Cortex of kidney (tissue), 1 donor: ENCODE data around the gene C2CD2L.
"Not testable (repeated sequence)": the region's sequence is repeated elsewhere in the genome, so short reads cannot be mapped to it uniquely, and the experiment has no call there.

Experiments
- DNase-seq: peaks from one replicate; lab custom pipeline; 2025; lab: John Stamatoyannopoulos, UW

Gene C2CD2L

GRCh38 chr11:119093942-119094815 lies 13.0 kb upstream of the C2CD2L start:
- DNase-seq = no peak

GRCh38 chr11:119094816-119095065 lies 12.4 kb upstream of the C2CD2L start:
- no peak for DNase-seq

GRCh38 chr11:119095066-119095880 lies 11.9 kb upstream of the C2CD2L start:
- peak; percentile 88 for DNase-seq

- no peak for DNase-seq
These were observed 7.4 kb upstream of the C2CD2L start for GRCh38 chr11:119099711-119100110.

- DNase-seq = no peak
These were observed 6.7 kb upstream of the C2CD2L start for GRCh38 chr11:119100246-119100970.

- DNase-seq = no peak
These were observed 6.0 kb upstream of the C2CD2L start for GRCh38 chr11:119100994-119101758.

- DNase-seq = no peak
These were observed 5.3 kb upstream of the C2CD2L start, which contains the start of gene DPAGT1 for GRCh38 chr11:119101759-119102423. Gene DPAGT1, minus strand, starts transcription at chr11:119101853. Its CDS starts 198 bp downstream, at chr11:119101655.

- not testable (repeated sequence) for DNase-seq
These were observed 3.9 kb upstream of the C2CD2L start for GRCh38 chr11:119103161-119103664.

- no peak for DNase-seq
These were observed 3.4 kb upstream of the C2CD2L start for GRCh38 chr11:119103793-119104192.

GRCh38 chr11:119107538-119108145 lies 498 bp downstream of the C2CD2L start:
- DNase-seq = no peak

- DNase-seq = no peak
These were observed 1.2 kb downstream of the C2CD2L start for GRCh38 chr11:119108146-119108856.

- no peak for DNase-seq
These were observed 1.7 kb downstream of the C2CD2L start for GRCh38 chr11:119108857-119109221.

GRCh38 chr11:119109843-119110242 lies 2.7 kb downstream of the C2CD2L start:
- no peak for DNase-seq

GRCh38 chr11:119110439-119110838 lies 3.3 kb downstream of the C2CD2L start:
- no peak for DNase-seq

- DNase-seq = no peak
These were observed 4.3 kb downstream of the C2CD2L start for GRCh38 chr11:119111361-119111925.

- no peak for DNase-seq
These were observed 5.3 kb downstream of the C2CD2L start for GRCh38 chr11:119112314-119113020.

GRCh38 chr11:119113716-119114115 lies 6.6 kb downstream of the C2CD2L start:
- DNase-seq = no peak

GRCh38 chr11:119114351-119114750 lies 7.2 kb downstream of the C2CD2L start:
- DNase-seq = no peak
